KG1 (cell line): Measurements from ENCODE around the gene BMERB1.
A peak's percentile ranks its signal among the peaks of the same experiment; 100 is the strongest.
"Not testable (repeated sequence)": the region's sequence is repeated elsewhere in the genome, so short reads cannot be mapped to it uniquely, and the experiment has no call there.

Experiments
- DNase-seq: peaks from one replicate; lab custom pipeline; 2025; lab: John Stamatoyannopoulos, UW

BMERB1 gene

GRCh38 chr16:15425861-15426260 is 8.5 kb upstream of the BMERB1 start:
- no peak for DNase-seq

DNA sequence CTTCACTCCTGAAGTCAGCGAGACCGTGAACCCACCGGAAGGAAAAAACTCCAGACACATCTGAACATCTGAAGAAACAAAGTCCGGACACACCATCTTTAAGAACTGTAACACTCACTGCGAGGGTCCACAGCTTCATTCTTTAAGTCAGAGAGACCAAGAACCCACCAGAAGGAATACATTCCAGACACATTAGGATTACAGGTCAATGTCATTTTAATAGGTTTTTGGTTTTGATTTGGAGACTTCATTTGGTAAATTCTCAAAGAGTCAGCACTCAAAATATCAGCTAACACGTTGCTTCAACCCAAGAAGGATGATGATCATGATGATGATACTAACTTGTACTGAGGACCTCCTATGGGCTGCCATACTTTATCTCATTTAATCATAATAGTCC is 7.6 kb upstream of the BMERB1 start:
- no peak for DNase-seq

GRCh38 chr16:15427648-15428239 is 6.6 kb upstream of the BMERB1 start:
- DNase-seq, result peak; percentile 5

DNA sequence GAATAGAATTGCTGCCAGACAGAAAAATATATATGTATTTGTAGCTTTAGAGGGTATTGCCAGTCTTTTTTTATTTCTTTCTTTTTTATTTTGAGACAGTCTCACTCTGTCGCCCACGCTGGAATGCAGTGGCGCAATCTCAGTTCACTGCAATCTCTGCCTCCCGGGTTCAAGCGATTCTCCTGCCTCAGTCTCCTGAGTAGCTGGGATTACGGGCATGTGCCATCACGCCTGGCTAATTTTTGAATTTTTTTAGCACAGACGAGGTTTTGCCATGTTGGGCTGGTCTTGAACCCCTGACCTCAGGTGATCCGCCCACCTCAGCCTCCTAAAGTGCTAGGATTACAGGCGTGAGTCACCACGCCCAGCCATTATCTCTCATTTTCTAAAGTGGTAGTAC is 3.5 kb upstream of the BMERB1 start:
- not testable (repeated sequence) for DNase-seq

DNA sequence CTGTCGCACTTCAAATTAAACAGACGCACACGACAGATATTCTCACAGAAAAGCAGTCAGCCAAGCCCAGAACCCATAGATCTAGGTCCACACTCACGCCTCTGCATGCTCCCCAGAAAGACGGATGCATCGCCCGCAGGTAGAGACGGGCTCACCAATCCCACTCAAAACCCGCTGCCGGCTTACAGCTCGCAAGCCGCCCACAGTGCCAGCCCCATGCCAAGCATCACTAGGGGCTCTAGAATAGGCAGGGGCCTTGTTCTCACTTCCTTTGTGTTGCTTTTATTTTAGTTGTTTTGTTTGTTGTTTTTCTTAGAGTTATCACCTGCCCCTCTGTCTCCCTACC is 336 bp upstream of the BMERB1 start:
- no peak for DNase-seq

GRCh38 chr16:15435216-15435864 is 952 bp downstream of the BMERB1 start:
- no peak for DNase-seq

- no peak for DNase-seq
Measured at GRCh38 chr16:15439102-15439501, 4.7 kb downstream of the BMERB1 start.

DNA sequence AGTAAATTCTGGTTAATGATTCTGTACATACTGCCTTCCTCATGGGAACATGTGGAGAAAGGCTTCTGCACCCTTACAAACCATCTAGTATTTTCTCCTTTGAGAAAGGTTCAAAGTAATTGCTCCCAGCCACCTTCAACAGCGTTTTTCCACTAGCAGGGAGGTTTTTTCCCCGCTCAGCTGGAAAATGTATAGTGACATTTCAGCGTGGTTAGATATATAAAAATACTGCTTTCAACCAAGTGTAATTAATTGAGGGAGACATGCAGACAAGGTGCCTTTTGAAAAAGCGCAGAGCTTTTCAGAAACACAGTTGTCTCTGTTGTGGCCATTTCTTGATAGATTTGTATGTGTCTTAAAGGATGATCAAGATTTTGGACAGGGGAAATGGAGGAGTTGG is 5.1 kb downstream of the BMERB1 start:
- DNase-seq, result no peak

DNA sequence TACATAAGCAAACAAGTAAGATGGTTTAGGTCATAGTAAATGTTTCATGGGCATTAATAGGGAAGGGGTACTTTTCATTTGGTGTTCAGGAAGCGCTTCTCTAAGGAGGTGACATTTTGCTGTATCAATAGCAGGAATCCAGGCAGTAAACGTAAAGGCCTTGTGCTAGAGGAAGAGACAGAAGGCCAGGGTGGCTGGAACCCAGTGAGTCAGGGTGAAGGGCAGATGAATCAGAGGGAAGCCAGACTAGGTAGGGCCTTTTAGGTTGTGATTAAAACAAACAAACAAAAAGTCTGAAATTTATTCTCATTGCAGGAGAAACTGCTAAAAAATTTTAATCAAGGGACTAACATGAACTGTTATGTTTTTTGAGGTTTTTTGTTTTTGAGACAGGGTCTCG is 6.5 kb downstream of the BMERB1 start:
- no peak for DNase-seq

GRCh38 chr16:15442140-15442539 is 7.8 kb downstream of the BMERB1 start:
- DNase-seq, result not testable (repeated sequence)

DNA sequence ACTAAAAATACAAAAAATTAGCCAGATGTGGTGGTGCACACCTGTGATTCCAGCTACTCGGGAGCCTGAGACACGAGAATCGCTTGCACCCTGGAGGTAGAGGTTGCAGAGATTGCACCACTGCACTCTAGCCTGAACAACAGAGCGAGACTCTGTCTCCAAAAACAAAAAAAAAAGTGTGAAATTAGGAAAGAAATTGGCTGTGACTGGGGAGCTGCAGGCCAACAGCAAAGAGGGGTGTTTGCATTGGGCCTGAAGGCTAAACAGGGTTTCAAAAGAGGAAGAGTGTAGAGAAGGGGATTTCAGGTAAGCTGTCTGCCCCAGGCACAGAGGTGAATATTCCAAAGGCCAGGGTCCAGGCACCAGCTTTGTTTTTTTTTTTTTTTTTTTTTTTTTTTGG is 9.4 kb downstream of the BMERB1 start:
- DNase-seq, result no peak

- no peak for DNase-seq
Measured at GRCh38 chr16:15444264-15444663, 9.9 kb downstream of the BMERB1 start.

DNA sequence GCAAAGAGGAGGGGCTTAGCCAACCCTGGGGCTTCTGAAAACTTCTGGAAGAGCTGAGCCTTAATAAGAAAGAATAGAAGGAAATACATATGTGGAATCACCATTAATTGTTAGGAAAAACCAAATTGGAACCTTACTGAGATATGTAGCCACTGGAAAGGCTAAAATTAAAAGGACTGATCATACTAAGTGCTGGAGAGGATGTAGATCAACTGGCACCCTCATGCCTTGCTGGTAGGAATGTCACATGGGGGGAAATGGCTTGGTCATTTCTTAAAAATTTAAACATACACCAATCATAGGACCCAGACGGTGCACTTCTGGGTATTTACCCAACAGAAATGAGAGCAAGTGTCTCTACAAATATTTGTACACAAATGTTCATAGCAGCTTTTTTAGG is 11.1 kb downstream of the BMERB1 start:
- no peak for DNase-seq

DNA sequence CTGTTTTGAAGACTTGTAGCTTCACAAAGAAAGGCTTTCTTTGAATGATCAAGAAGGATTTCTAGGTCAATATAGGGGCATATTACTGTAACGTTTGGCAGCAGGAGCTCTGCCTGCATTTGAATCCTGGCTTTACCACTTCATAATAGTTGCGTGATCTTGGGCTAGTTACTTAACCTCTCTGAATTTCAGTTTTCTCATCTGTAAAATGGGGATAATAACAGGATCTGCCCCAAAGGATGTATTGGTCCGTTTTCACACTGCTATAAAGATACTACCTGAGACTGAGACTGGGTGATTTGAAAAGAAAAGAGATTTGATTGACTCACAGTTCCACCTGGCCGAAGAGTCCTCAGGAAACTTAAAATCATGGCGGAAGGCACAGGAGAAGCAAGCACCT is 12.5 kb downstream of the BMERB1 start:
- DNase-seq, result no peak

- DNase-seq, result no peak
Measured at GRCh38 chr16:15450624-15451023, 16.2 kb downstream of the BMERB1 start.

- no peak for DNase-seq
Measured at GRCh38 chr16:15451098-15451731, 16.8 kb downstream of the BMERB1 start.

DNA sequence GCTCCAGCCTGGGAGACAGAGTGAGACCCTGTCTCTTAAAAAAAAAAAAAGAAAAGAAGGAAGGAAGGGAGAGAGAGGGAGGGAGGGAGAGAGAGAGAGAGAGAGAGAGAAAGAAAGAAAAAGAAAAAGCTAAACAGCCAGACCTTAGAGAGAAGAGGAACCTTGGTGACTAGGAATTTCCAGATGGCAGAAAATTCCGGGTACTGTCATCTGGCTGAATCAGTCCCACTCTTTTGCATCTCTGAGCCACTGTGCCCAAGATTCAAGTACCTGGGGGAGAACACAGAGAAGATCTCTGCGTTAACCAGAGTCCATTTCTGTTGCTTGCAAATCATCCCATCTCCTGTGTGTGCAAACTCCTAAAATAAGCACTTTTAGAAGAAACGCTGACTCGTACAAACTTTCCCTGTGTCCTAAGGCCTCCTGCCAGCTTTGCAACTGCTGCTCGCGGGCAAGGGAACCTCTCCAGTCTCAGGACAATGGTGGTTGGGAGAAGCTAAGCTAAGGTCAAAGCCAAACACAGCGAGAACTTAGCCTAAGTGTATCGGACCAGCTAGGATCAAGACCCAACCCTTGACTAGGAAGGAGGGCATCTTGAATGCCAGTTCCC is 18.0 kb downstream of the BMERB1 start:
- DNase-seq, result no peak

DNA sequence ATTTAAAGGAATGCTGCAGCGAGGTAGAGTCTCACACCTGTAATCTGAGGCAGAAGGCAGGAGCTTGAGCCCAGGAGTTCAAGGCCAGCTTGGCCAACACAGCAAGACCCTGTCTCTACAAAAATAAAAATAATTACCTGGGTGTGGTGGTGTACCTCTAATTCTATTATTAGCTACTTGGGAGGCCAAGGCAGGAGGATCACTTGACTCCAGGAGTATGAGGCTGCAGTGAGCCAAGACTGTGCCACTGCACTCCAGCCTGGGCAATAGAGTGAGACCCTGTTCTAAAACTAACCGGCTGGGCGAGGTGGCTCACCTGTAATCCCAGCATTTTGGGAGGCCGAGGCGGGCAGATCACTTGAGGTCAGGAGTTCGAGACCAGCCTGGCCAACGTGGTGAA is 18.9 kb downstream of the BMERB1 start:
- DNase-seq, result not testable (repeated sequence)

DNA sequence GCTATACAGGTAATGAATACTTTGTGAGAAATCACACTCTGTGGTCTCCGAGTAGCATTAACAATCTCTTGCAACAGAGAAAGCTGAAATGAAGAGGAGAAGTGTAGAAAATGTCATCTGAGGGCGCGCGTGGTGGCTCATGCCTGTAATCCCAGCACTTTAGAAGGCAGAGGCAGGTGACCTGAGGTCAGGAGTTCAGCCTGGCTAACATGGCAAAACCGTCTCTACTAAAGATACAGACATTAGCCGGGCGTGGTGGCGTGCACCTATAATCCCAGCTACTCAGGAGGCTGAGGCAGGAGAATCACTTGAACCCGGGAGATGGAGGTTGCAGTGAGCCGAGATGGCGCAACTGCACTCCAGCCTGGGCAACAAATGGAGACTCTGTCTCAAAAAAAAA is 20.5 kb downstream of the BMERB1 start:
- not testable (repeated sequence) for DNase-seq

GRCh38 chr16:15457400-15457799 is 23.0 kb downstream of the BMERB1 start:
- DNase-seq, result no peak

DNA sequence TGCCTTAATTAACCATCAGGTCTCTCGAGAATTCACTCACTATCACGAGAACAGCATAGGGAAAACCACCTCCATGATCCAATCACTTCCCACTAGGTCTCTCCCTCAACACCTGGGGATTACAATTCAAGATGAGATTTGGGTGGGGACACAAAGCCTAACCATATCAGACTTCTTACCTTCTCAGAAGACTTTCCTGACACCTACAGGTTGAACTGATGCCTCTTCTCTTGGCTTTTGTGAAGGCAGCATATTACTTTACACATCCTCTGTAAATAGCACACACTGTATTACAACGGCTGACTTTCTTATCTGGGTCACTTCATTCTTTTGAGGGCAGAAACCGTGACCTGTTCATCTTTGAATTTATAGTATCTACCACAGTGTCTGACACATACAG is 23.6 kb downstream of the BMERB1 start:
- no peak for DNase-seq

DNA sequence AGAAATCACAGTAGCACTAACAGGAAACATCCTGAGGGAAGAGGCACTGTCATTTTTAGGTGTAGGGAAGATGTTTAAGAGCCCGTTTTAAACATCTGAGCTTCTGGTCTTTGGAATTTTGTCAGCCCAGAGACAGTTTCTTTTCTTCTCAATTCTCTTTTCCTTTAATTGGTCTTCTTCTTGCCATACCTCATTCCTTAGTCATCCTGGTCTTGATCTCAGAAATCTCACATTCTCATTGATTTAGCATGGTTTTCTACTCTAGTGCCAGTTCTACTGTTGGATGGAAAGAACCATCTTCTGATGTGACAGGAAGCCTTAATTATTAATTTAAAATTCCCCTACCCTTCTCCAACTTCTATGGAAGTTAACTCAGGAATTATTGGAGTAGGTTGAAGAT is 25.4 kb downstream of the BMERB1 start:
- DNase-seq, result no peak

DNA sequence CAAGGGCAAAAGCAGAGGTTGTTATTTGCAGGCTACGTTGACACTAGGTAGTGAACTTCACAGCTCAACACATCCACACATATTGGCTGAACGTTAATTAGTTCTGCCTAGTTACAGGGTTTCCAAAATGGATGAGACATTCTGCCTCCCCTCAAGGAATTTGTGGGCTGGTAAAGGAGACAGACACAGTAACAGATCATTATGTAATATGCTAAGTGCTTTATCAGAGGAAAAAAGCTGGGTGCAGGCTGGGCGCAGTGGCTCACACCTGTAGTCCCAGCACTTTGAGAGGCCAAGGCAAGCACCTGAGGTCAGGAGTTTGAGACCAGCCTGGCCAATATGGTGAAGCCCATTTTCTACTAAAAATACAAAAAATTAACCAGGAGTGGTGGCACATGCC is 26.2 kb downstream of the BMERB1 start:
- DNase-seq, result no peak
